Gastrocnemius medialis (tissue), 4 donors: Measurements from ENCODE around the gene KCNG1. TPM values are rescaled to one million over a fixed set of nuclear protein-coding genes. Genes with fewer than 3 reads are reported as not detected.

Experiments used
- ATAC-seq, 2 donors: fragments of 150-250 bp; one replicate each; pipeline ENCODE4 v1.9.1; 2016
- DNase-seq, 2 donors: peaks; one replicate each; pipeline ENCODE4 v3.0.0-alpha.2; 2019
- H3K27ac ChIP-seq, 4 donors: fragments of 200-600 bp; sonication (generic); 1 replicate in 1 of 4; 2 replicates in 3 of 4; pipeline ENCODE4 v1.5.1; 2016 to 2018; ENCODE audit warnings: mild to moderate bottlenecking in 2 of 4, moderate library complexity in 1 of 4
- H3K27me3 ChIP-seq, 3 donors: fragments of 200-600 bp; sonication (generic) in 2 of 3; 1 replicate in 1 of 3; 2 replicates in 2 of 3; pipeline versions ENCODE4 v1.5.1 to v1.6.0; 2016 to 2019; ENCODE audit warnings: mild to moderate bottlenecking in 1 of 3, moderate library complexity in 1 of 3
- H3K36me3 ChIP-seq, 2 donors: fragments of 200-600 bp; sonication (generic) in 1 of 2; one replicate each; pipeline ENCODE4 v1.5.1; 2017 to 2018
- H3K4me1 ChIP-seq, 2 donors: fragments of 200-600 bp; sonication (generic) in 1 of 2; one replicate each; pipeline ENCODE4 v1.5.1; 2016 to 2017; ENCODE audit warnings: mild to moderate bottlenecking in 2 of 2
- H3K4me3 ChIP-seq, 4 donors: fragments of 200-600 bp; sonication (generic) in 3 of 4; 1 replicate in 1 of 4; 2 replicates in 3 of 4; pipeline ENCODE4 v1.5.1; 2016 to 2019; ENCODE audit warnings: mild to moderate bottlenecking in 2 of 4
- H3K9me3 ChIP-seq, 3 donors: fragments of 200-600 bp; sonication (generic) in 2 of 3; 1 replicate in 1 of 3; 2 replicates in 2 of 3; pipeline ENCODE4 v1.5.1; 2016 to 2019
- POLR2A ChIP-seq, 2 donors: fragments of 450-650 bp; IDR thresholded peaks; one replicate each; pipeline ENCODE4 v1.6.1; 2017; ENCODE audit warnings: antibody characterized with exemption in 2 of 2, mild to moderate bottlenecking in 2 of 2, moderate library complexity in 2 of 2
- in situ Hi-C, 4 donors: fragments of 200-750 bp; cut with MboI; loops; one replicate each; pipeline versions ENCODE4 v1.15.0 to v1.8.0; 2017; ENCODE audit warnings: low sequenced_read_pairs in 4 of 4
- intact Hi-C: fragments of 100-400 bp; cut with DNase I; formaldehyde crosslinking; loops from one replicate; pipeline ENCODE4 v1.15.1; 2023; ENCODE audit warnings: low total_unique reads
- total RNA-seq, 4 donors: library from RNA; depleted of rRNA; stranded (reverse); fragments of >200 nt; gene quantifications; one replicate each; pipeline versions ENCODE4 v1.1.0 to v1.2.3, GENCODE V29; 2016
- TF ChIP-seq, protein P1 (sequence below), 5 experiments: fragments of 450-650 bp in 3 of 5; fragments of 200-600 bp in 2 of 5; sonication (generic) in 2 of 5; IDR thresholded peaks in 4 of 5; conservative IDR thresholded peaks in 1 of 5; 1 replicate in 4 of 5; 2 replicates in 1 of 5; pipeline ENCODE4 v1.5.1; 2016 to 2019; ENCODE audit warnings: antibody characterized with exemption in 5 of 5, mild to moderate bottlenecking in 3 of 5, moderate library complexity in 3 of 5

Gene KCNG1
- total RNA-seq, 4 donors from 2014 or later = not detected

DNA sequence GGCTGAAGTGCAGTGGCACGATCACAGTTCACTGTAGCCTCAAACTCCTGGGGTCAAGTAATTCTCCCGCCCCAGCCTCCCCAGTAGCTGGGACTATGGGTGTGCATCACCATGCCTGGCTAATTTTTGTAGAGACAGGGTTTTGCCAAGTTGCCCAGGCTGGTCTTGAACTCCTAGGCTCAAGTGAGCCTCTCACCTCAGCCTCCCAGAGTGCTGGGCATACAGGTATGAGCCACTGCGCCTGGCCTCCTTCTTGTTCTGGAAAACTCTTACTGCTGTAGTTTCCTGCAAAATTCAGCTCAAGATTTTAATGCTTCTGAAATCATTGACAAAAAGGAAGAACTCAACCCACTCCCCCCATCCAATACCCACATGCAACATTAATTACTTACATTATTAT is 21.9 kb upstream of the KCNG1 start:
- Histone ChIP-seq H3K27me3 (no peaks in the 10 kb centered on the region), H3K9me3 (no peaks in the 10 kb centered on the region), H3K4me1 (no peaks in the 10 kb centered on the region), H3K4me3 (no peak overlapping the region), H3K27ac (no peak overlapping the region), H3K36me3 (no peaks in the 10 kb centered on the region)
- DNase-seq (no peak), ATAC-seq (no peak)
- intact Hi-C loops (no loop called here), in situ Hi-C loops (no loop called here)
- TF ChIP-seq, protein P1, sequence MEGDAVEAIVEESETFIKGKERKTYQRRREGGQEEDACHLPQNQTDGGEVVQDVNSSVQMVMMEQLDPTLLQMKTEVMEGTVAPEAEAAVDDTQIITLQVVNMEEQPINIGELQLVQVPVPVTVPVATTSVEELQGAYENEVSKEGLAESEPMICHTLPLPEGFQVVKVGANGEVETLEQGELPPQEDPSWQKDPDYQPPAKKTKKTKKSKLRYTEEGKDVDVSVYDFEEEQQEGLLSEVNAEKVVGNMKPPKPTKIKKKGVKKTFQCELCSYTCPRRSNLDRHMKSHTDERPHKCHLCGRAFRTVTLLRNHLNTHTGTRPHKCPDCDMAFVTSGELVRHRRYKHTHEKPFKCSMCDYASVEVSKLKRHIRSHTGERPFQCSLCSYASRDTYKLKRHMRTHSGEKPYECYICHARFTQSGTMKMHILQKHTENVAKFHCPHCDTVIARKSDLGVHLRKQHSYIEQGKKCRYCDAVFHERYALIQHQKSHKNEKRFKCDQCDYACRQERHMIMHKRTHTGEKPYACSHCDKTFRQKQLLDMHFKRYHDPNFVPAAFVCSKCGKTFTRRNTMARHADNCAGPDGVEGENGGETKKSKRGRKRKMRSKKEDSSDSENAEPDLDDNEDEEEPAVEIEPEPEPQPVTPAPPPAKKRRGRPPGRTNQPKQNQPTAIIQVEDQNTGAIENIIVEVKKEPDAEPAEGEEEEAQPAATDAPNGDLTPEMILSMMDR (IDR thresholded peaks at IDR 0.05 in 4 of 5, conservative IDR thresholded peaks at IDR 0.05 in 1 of 5) = no peak
- TF ChIP-seq POLR2A (IDR thresholded peaks at IDR 0.05) = no peak

DNA sequence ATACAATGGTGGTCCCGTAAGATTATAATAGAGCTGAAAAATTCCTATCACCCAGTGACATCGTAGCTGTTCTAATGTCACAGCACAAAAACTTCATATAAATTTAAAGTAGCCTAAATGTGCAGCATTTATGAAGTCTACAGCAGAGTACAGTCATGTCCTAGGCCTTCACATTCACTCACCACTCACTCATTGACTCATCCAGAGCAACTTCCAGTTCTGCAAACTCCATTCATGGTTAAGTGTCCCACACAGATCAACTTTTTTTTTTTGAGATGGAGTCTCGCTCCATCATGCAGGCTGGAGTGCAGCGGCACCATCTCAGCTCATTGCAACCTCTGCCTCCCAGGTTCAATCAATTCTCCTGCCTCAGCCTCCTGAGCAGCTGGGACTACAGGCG is 20.9 kb upstream of the KCNG1 start:
- H3K9me3 ChIP-seq = no peaks in the 10 kb centered on the region
- no peak for TF ChIP-seq POLR2A (IDR thresholded peaks at IDR 0.05)
- TF ChIP-seq, protein P1 (IDR thresholded peaks at IDR 0.05 in 4 of 5, conservative IDR thresholded peaks at IDR 0.05 in 1 of 5) = no peak

DNA sequence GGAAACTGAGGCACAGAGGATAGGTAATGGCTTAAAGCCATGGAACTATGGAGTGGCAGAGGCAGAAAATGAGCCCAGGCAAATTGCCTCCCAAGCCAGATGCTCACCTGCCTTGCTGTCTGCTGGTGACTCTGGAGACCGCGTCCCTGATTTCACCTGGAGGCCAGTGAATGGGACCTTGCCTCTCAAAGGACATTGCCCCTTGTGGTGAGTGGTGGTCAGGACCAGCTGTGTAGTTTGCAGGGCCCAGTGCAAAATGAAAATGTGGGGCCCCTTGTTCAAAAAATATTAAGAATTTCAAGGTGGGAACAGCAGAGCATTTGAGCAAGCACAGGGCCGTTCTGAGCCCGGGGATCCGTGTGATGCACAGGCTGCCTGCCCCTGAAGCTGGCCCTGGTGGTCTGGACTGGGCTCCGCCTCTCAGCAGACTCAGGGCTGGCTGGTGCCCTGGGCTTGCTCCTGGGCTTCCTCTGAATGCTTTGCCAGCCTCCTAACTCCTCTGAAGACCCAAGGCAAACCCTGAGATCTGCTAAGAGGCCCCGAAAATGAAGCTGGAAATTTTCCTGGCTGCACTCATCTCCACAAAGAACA is 19.8 kb upstream of the KCNG1 start:
- in situ Hi-C loops = no loop called here
- Histone ChIP-seq H3K9me3 (no peaks in the 10 kb centered on the region), H3K36me3 (no peaks in the 10 kb centered on the region), H3K4me1 (no peaks in the 10 kb centered on the region), H3K27ac (no peak overlapping the region), H3K27me3 (no peaks in the 10 kb centered on the region), H3K4me3 (no peak overlapping the region)
- intact Hi-C loops = no loop called here
- no peak for ATAC-seq
- DNase-seq = no peak
- no peak for TF ChIP-seq POLR2A (IDR thresholded peaks at IDR 0.05)
- TF ChIP-seq, protein P1 (IDR thresholded peaks at IDR 0.05 in 4 of 5, conservative IDR thresholded peaks at IDR 0.05 in 1 of 5) = no peak

More for the DNA sequence above, 20.9 kb upstream of the KCNG1 start:
- Histone ChIP-seq H3K4me1 (no peaks in the 10 kb centered on the region), H3K36me3 (no peaks in the 10 kb centered on the region), H3K4me3 (no peak overlapping the region), H3K27ac (no peak overlapping the region), H3K27me3 (no peaks in the 10 kb centered on the region)
- ATAC-seq = no peak
- in situ Hi-C loops (no loop called here), intact Hi-C loops (no loop called here)
- DNase-seq = no peak

DNA sequence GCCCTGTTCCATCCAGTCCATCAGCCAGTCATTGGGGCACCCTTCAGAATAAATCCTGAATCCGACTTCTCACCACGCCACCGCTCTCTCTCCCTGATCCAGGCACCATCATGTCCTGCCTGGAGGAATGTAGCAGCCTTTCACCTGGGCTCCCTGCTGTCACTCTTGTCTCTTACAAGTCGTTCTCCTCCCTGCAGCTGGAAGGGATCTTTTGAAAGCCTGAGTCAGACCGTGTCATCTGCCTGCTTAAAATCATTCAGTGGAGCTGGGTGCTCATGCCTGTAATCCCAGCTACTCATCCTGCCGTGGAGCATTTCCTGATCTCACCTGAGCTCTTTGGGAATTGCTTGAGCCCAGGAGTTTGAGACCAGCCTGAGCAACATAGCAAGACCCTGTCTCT is 19.2 kb upstream of the KCNG1 start:
- Histone ChIP-seq H3K27me3 (no peaks in the 10 kb centered on the region), H3K36me3 (no peaks in the 10 kb centered on the region), H3K9me3 (no peaks in the 10 kb centered on the region), H3K27ac (no peak overlapping the region), H3K4me1 (no peaks in the 10 kb centered on the region), H3K4me3 (no peak overlapping the region)
- in situ Hi-C loops (no loop called here), intact Hi-C loops (no loop called here)
- TF ChIP-seq, protein P1 (IDR thresholded peaks at IDR 0.05 in 4 of 5, conservative IDR thresholded peaks at IDR 0.05 in 1 of 5) = no peak
- no peak for TF ChIP-seq POLR2A (IDR thresholded peaks at IDR 0.05)
- DNase-seq = no peak
- no peak for ATAC-seq
